ENCODE results near the gene WIPF1.

Gene WIPF1

DNA sequence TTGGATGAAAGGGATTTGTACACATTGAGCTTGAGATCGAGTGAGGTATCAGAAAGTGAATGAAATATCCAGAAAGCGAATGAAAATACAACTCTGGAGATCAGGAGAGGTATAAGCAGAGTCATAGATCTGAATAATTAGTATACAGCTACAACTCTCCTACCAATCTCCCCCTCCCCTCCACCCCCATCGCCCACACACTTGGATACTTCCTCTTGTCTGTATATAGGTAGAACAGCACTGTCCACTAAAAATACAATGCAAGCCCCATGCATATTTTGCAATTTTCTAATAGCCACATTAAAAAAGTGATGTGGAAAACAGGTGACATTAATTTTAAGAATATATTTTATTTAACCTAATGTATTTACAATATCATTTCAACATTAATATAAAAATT, 23.7 kb upstream of the WIPF1 start:
- DNase-seq (ENCODE audit: low spot score), result no peak

DNA sequence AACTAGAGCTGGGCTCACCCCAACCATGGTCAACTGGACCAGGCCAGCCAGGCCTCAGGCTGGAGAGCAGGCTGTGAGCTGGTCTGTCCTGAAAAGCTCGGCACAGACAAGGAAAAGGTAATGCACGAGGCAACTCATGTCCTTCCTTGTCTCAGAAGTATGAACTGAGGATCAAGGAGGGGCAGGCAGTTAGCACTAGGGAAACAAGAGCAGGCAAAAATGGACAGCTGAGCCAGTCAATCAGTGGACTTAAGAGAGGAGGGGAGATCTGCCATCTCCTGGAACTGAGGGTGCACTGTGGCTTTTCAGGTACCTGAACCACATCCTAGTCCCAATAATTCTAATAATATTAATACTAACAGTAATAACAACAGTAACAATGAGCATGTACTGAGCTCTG, 20.6 kb upstream of the WIPF1 start:
- no peak for DNase-seq (ENCODE audit: low spot score)

DNA sequence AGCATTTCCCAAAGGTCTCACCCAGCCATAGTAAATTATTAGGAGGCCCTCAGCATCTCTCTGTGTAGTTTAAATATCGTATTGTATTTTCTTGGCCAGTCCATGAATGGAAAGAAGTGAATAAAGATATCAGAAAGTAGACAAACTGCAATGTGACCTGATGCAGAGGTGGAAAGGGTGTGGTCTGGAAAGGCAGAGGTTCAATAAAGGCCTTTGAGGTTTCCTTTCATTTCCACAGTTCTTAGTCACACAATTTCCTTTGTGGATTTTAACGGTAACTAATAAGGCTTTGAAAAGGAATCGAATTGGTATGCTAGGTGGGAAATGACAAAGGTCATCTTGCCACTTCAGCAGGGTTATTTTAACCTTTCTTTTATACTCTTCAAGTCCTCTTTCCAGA, 20.1 kb upstream of the WIPF1 start:
- peak; percentile 78 for DNase-seq (ENCODE audit: low spot score)

- peak; percentile 8 for DNase-seq (ENCODE audit: low spot score)
Measured at GRCh38 chr2:174617120-174617519, 19.5 kb upstream of the WIPF1 start.

DNA sequence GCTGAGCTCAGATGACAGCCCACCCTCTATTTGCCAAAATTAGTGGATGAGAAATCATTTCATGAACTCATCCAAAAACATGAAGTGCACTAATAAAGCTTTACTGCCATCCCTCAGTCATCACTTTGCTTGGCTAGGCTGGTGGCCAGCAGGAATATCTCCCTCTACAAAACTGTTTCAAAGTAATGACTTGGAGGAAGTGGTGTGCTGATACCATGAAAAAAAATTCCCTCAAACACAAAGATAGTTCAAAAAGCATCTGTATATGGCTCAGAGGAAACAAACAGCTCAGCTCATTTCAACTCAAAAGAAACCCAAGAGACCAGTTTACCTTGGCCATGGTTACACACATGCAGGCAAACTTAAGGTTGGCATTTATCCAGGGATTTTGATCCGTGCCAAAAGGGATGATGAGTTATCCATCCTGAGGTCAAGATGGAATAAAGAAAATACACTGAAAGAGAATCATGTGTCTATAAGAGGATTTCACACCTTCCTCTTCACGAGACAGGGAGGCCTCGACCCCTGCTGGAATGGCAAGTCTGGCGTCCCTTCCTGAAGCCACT, 18.4 kb upstream of the WIPF1 start:
- DNase-seq (ENCODE audit: low spot score), result no peak

DNA sequence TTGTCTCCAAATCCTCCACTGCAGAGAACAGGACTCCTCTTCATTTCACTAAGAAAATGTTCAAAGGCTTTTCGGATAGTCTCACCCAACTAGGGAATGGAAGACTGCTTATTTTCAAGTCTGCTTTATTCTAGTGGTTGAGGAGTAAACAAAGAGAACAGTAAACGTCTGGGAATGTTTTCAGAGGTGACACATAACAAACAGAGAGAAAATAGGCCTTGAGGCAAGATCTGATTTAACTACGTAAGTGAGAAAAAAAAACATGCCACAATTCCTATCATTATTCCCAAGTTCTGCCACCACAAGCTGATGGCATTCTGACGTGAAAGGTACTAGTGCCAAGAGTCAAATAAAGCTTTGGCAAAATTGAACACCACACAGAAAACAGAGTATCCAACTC, 16.7 kb upstream of the WIPF1 start:
- DNase-seq (ENCODE audit: low spot score), result no peak

- DNase-seq (ENCODE audit: low spot score), result no peak
Measured at GRCh38 chr2:174613531-174613930, 15.9 kb upstream of the WIPF1 start.

- no peak for DNase-seq (ENCODE audit: low spot score)
Measured at GRCh38 chr2:174612970-174613369, 15.4 kb upstream of the WIPF1 start.

- no peak for DNase-seq (ENCODE audit: low spot score)
Measured at GRCh38 chr2:174611854-174612253, 14.2 kb upstream of the WIPF1 start.

GRCh38 chr2:174611006-174611405, 13.4 kb upstream of the WIPF1 start:
- DNase-seq (ENCODE audit: low spot score), result no peak

DNA sequence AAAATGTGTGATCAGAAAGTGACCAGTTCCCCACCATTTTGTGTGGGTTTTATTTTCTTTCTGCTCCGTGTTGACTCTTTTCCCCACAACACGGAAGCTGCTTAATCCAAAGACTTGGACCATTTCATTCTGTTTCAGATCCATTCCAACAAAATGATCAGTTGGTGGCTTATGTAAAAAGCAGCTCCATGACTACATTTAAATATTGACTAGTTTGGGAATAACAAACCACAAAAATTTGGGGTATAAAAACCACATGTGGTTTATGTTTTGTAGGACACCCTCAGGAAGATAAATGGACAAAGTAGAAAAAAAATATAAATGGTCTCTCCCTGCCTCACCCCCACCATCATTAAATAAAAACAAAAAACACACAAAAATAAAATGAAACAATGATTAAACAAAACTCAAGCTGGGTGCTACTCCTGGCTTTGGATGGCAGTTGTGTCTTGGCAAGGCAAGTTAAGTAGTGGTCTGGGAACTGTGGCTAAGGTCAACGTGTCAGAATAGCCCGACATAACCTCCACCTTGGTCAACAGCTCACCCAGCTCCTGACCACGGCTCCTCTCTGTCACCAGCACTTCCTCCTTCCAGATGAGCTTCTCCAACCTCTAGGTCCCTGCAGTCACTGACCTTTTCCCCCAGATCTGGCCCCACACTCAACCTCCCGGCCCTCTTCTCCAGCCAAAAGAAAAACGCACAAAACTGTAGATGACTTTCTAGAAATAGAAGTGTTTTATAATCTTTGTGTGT, 12.8 kb upstream of the WIPF1 start:
- no peak for DNase-seq (ENCODE audit: low spot score)

DNA sequence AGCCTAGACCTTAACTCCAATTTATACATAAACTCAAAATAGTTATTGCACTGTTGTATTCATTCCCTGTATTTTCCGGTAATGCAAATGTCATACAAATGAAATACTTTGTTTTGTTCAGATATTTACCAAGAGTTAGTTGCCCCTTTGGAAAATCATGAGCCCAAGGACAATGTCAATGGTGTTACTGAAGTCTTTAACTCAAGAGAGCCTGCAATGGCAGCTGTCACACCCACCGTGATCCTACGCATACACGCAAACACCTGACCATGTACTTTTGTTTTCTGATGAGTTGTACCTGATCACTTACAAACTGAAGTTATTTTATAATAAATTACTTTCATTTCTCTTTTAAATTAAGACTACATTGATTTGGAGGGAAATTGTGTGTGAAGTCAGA, 11.7 kb upstream of the WIPF1 start:
- no peak for DNase-seq (ENCODE audit: low spot score)

DNA sequence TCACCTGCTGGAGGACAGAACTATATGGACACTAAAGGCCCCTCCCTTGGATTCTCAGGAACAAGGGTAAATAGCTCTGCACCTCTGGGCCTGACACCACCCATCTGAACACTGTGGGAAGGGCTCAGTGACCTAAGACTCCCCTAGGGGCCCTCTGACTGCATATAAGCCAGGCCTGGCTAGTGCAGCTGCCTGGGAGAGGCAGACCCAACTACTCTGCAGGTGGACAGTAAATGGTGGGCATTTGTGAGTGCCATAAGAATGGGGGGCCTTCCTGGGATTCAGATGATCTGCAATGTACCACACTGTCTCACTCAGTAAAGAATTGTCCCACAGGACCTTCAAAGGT, 11.2 kb upstream of the WIPF1 start:
- no peak for DNase-seq (ENCODE audit: low spot score)

DNA sequence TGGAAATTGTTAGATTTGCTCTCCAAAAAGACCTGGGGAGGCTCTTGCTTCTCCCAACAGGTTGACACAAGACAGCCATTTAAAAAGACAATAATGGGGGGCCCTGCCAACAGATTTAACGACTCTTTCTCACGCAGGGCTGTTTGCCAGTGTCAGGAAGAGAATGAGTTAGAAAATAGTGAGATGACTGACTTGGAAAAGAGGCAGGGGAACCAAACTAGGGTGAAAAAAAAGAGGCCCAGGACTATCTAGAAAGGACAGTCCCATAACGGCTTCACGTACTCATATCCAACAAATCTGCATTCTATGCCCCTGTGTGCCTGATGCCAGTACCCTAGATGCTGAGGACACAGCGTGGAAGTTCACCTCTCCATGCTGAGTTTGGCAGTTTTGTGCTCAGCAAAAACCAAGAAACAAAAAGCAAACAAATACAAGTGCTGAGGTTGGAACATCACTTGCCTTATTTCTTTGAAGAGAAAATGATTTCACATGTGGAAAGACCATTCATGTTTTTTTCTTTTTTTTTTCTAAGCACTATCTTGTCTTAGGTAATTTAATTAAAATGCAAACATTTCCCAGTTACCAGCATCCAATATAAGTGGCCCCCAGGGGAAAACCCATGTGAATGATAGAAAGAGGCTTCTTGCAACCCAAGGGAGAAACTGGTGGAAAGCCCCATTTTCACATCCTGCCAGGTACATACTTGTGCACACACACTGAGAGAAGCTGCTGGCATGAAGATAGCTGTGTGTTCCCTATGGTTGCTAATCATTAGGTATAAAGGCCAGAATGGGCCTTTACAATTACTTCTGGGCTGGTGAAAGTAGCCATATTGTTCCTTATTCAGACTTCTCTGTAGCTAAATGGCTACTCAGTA, 10.6 kb upstream of the WIPF1 start:
- no peak for DNase-seq (ENCODE audit: low spot score)

DNA sequence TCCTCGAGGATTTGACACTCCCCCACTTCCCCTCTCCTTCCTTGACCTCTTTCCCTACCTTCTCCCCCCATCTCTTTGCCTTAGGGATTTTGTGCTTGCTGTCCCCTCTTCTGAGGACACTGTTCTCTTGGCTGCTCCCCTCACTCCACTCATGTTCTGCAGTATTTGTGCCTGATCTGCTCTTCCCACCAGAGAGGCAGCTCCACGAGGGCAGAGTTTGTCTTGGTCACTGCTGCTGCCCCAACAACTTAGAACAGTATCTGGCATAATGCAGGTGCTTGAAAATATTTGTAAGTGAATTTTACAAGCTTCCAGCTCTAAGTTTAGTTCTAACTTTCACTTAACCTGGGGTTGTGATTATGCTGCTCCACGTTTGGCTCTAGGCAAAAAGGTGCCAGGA, 10.0 kb upstream of the WIPF1 start:
- no peak for DNase-seq (ENCODE audit: low spot score)

GRCh38 chr2:174606336-174606735, 8.7 kb upstream of the WIPF1 start:
- no peak for DNase-seq (ENCODE audit: low spot score)

DNA sequence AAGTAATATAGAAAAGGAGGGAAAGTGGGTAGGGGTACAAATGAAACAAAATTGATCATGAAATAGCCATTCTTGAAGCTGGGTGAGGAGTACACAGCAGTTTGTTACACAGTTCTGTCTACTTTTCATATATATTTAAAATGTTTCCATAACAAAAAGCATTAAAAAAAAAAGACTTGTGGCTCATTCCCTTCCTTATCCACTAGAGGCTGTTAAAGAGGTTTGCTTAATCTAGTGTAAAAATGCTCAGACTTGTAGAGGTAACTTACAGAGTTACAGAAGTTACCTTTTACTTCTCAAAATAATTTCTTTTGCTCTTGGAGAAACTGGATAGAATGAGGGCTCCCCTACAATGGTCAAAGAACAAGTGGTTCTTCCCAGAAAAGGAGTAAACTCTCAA, 8.1 kb upstream of the WIPF1 start:
- peak; percentile 36 for DNase-seq (ENCODE audit: low spot score)

GRCh38 chr2:174603280-174603679, 5.7 kb upstream of the WIPF1 start:
- peak; percentile 43 for DNase-seq (ENCODE audit: low spot score)

GRCh38 chr2:174602745-174603144, 5.1 kb upstream of the WIPF1 start:
- DNase-seq (ENCODE audit: low spot score), result no peak

DNA sequence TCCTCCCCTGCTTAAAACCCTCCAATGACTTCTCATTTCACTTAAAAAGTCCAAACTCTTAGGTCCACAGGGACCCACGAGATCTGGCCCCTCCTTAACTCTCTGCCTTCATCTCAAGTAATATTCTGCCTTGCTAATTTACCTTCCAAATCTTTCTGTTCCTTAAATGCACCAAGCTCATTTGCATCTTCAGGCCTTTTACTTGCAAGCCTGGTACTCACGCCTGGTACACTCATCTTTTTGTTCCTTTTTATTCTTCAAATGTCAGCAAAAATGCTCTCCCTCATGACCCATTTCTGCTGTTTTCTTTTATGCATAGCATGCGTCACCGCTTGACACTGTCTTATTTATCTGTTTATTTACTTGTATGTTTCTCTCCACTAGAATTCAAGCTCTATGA, 2.7 kb upstream of the WIPF1 start:
- DNase-seq (ENCODE audit: low spot score), result no peak

- no peak for DNase-seq (ENCODE audit: low spot score)
Measured at GRCh38 chr2:174599310-174599921, 1.8 kb upstream of the WIPF1 start.

DNA sequence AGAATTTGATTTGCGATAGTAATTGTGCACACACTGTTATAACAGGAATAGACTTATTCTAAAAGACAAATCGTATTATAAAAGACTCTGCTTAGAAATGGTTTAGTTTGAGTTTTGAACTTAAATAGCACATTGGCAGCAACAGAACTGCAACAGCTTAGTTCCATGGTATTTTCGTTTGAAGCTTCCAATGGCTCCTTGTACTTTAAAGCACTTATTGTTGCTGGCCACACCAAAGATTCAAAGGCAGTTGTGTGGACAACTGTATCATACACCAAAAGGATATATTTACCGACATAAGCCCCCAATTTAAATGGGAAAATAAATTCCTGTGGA, 627 bp downstream of the WIPF1 start:
- no peak for DNase-seq (ENCODE audit: low spot score)

GRCh38 chr2:174595891-174596397, 1.7 kb downstream of the WIPF1 start:
- DNase-seq (ENCODE audit: low spot score), result no peak
